GM08714 (cell line): ENCODE results near the gene SLC27A4.

Experiments used
- H3K4me3 ChIP-seq: fragments of 200-500 bp; sonication (Bioruptor generic); 2 replicates; pipeline ENCODE4 v1.5.1; 2014; ENCODE audit warnings: mild to moderate bottlenecking, low read length, inconsistent platforms
- ZNF274 ChIP-seq: IDR thresholded peaks from 2 replicates; pipeline ENCODE4 v1.6.1; 2012; ENCODE audit warnings: mild to moderate bottlenecking, low read depth, low read length

Gene SLC27A4

GRCh38 chr9:128339761-128340690 is at the start of gene SLC27A4:
Gene SLC27A4 (plus strand): TSS chr9:128340527. CDS start chr9:128343133, 2,606 bp downstream.
- H3K4me3 ChIP-seq, result peak within 1 kb of the TSS; percentile 75
- no peak for TF ChIP-seq ZNF274

DNA sequence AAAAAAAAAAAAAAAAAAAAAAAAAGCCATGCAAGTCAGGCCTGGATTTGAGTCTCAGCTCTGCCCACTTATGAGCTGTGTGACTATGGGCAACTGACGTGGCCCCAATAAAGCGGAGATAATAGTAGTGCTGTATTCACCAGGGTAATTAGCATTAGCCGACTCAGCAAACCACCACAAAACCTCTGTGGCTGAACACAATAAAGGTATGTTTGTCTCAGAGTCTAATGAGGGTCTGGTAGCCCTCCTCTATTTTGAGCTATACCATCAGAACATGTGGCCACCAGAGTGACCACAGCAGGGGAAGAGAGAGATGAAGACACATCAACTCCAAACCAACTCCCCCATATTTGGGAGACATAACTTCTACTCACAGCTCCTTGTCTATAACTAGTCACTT is 48.3 kb upstream of the SLC27A4 start:
- no peak overlapping the region for H3K4me3 ChIP-seq
- no peak for TF ChIP-seq ZNF274

GRCh38 chr9:128293091-128293490 is 47.2 kb upstream of the SLC27A4 start:
- no peak overlapping the region for H3K4me3 ChIP-seq
- no peak for TF ChIP-seq ZNF274

DNA sequence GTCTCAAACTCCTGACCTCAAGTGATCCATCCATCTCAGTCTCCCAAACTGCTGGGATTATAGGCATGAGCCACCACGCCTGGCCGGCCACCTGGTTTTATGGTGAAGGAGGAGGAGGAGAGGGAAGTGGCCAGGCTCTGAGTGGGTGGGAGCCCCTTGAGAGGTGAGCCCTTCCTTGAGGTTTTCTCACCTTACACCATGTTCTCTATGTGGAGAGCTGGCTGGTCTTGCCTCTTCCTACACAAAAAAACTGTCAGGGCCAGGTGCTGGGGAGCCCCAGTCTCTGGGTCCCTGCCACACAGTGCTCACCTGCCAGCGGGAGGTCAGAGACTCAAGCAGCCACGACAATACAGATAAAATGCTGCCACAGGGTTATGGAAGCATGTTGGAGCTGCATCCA is 46.2 kb upstream of the SLC27A4 start:
- no peak overlapping the region for H3K4me3 ChIP-seq
- no peak for TF ChIP-seq ZNF274

DNA sequence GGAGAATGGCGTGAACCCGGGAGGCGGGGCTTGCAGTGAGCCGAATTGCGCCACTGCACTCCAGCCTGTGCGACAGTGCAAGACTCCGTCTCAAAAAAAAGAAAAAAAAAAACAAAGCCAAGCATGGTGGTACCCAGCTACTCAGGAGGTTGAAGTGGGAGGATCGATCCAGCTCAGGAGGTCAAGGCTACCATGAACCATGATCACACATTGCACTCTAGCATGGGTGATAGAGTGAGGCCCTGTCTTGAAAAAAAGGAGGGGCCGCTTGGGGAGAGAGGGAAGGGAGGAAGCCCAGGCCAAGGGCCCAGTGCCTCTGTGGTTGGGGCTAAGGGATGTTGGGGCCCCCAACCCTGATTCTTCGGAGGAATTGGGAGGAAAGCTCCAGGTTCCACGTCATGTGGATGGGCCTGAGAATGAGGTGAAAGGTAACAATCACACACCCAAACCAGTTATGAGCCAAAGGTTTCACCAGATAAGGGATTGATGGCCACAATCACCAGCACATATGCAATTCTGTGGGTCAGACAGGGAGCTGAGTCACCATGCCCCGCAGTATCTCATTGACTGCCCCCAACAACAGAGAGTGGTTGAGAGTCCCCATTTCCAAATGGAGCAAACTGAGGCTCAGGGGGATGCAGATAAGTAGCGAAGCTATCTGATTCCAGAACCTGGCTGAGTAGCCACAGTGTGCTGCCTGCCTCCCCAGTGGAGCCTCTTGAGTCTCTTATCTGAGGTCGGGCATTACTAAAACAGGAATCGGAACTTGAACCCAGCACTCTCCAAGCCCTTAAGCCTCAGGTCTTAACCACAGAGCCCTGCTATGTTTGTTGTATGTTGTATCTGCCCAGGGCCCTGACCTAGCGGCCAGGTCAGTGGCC is 43.7 kb upstream of the SLC27A4 start:
- H3K4me3 ChIP-seq, result no peak overlapping the region
- no peak for TF ChIP-seq ZNF274

GRCh38 chr9:128297221-128297773 is 43.0 kb upstream of the SLC27A4 start:
- TF ChIP-seq ZNF274, result no peak

DNA sequence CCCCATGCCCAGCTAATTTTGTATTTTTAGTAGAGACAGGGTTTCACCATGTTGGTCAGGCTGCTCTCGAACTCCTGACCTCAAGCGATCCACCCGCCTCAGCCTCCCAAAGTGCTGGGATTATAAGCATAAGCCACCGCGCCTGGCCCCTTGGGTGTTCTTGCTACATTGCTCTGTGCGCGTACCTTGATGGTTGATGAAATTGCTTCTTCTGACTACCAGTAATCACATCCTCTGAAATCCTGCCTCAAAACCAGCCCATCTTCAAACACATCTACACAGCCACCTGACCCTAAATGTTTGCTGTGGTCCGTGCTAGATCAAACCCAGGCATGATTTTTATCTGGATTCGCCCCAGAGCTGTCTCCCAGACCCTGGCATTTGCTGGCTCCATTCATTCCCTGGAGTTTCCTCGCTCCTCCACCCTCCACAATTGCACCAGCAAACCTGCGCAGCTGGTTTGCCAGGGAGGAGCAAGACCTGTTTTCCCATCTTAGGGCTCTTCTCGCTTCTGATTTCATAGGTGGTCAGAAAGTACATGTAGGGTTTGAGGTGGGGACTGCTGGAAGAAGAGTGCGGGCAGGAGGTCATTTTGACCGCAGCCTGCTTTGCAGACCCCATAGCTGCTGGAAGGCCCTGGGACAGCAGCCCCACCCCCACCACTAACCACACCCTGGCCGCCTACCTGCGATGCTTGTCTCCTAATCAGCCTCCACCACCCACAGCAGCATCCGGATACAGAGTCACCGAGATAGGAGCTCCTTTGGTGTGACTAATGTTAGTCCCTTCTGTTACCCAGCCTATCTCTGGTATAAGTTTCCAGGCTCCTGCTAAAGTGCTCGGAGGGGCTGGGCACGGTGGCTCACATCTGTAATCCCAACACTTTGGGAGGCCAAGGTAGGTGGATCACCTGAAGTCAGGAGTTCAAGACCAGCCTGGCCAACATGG is 41.5 kb upstream of the SLC27A4 start:
- no peak for TF ChIP-seq ZNF274
- H3K4me3 ChIP-seq, result no peak overlapping the region

More at GRCh38 chr9:128297221-128297773, 43.0 kb upstream of the SLC27A4 start:
- no peak overlapping the region for H3K4me3 ChIP-seq

GRCh38 chr9:128304136-128304970 is 36.0 kb upstream of the SLC27A4 start:
- no peak for TF ChIP-seq ZNF274
- no peak overlapping the region for H3K4me3 ChIP-seq

DNA sequence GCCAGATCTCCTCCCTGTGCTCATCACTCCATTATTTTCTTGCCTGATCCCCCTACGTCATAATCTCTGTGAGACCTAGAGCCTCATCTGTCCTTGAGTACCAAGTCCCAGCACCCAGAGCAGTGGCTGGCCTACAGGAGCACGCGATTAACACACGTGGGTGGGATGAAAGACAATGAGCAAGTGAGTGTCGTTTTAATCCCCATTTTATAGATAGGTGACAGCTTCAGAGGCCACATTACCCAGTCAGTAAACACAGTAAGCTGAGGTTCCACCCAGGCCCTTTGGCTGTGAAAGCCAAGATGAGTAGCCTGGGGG is 35.4 kb upstream of the SLC27A4 start:
- TF ChIP-seq ZNF274, result no peak
- H3K4me3 ChIP-seq, result no peak overlapping the region

- no peak overlapping the region for H3K4me3 ChIP-seq
- no peak for TF ChIP-seq ZNF274
These were observed 30.8 kb upstream of the SLC27A4 start for GRCh38 chr9:128309551-128309950.

DNA sequence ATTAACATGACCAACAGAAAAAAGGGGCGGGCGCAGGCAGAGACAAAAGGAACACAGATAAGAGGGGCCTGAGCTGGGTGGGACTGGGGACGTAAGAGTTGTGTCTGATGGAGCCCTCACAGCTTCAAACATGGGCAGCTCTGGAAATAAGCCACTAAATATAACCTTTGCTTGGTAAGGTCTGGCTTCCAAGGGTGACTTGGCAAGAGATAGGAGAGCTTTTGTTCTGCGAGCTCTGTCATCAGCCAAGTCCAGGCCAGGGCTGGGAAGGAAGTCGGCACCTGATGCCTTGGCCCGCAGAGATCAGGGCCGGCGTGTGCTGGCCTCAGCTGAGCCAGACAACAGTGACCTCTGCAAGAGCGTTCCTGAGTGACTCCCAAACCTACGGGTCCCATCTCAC is 29.9 kb upstream of the SLC27A4 start:
- no peak overlapping the region for H3K4me3 ChIP-seq
- no peak for TF ChIP-seq ZNF274

DNA sequence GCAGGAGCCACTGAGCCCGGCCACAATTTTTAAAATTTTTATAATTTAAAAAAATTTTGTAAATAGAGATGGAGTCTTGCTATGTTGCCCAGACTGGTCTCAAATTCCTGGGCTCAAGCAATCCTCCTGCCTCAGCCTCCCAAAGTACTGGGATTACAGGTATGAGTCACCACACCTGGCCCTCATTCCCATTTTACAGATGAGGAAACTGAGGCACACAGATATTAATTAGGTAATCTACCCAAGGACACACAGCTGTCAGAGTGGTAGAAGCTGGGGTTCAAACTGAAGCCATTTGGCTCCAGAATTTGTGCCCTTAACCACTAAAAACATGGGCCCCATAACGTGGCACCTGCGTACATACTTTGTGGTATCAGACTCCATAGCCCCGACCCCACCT is 25.6 kb upstream of the SLC27A4 start:
- no peak for TF ChIP-seq ZNF274
- H3K4me3 ChIP-seq, result no peak overlapping the region

- no peak for TF ChIP-seq ZNF274
- H3K4me3 ChIP-seq, result no peak overlapping the region
These were observed 23.9 kb upstream of the SLC27A4 start for GRCh38 chr9:128316421-128316820.
